Endometrial microvascular endothelial cells (primary cell): Measurements from ENCODE around the gene IGSF5. TPM values are rescaled to one million over a fixed set of nuclear protein-coding genes. Genes with fewer than 3 reads are reported as not detected.

ENCODE experiments used
- in situ Hi-C: cut with HindIII; loops from 2 replicates; pipeline ENCODE4 v1.10.0; 2017; ENCODE audit warnings: low sequenced_read_pairs, low pct_unique_long_range_greater_than_20kb; ENCODE audit errors: inconsistent ontology term
- total RNA-seq: library from RNA; depleted of rRNA; stranded (reverse); fragments of >200 nt; gene quantifications from one replicate; pipeline ENCODE4 v1.2.3, GENCODE V29; 2015; ENCODE audit errors: inconsistent ontology term

The IGSF5 gene
- total RNA-seq, 1 donor from 2014 or later, result not detected

GRCh38 chr21:39805983-39806382, 61.0 kb downstream of the IGSF5 start:
- in situ Hi-C loops, result no loop called here

GRCh38 chr21:39807738-39808137, 62.8 kb downstream of the IGSF5 start:
- in situ Hi-C loops, result no loop called here

- in situ Hi-C loops, result no loop called here
Observed at GRCh38 chr21:39809936-39810335, 65.0 kb downstream of the IGSF5 start.

- in situ Hi-C loops, result no loop called here
Observed at GRCh38 chr21:39812983-39813382, 68.0 kb downstream of the IGSF5 start.

- in situ Hi-C loops, result no loop called here
Observed at GRCh38 chr21:39818557-39818956, 73.6 kb downstream of the IGSF5 start.

GRCh38 chr21:39822042-39822441, 77.1 kb downstream of the IGSF5 start:
- in situ Hi-C loops, result no loop called here

GRCh38 chr21:39825250-39825649, 80.3 kb downstream of the IGSF5 start:
- in situ Hi-C loops, result no loop called here

- in situ Hi-C loops, result no loop called here
Observed at GRCh38 chr21:39834543-39834942, 89.6 kb downstream of the IGSF5 start.

- in situ Hi-C loops, result no loop called here
Observed at GRCh38 chr21:39837861-39838359, 92.9 kb downstream of the IGSF5 start.

- in situ Hi-C loops, result no loop called here
Observed at GRCh38 chr21:39840373-39841097, 95.6 kb downstream of the IGSF5 start.

- in situ Hi-C loops, result no loop called here
Observed at GRCh38 chr21:39842741-39843459, 97.9 kb downstream of the IGSF5 start.

- in situ Hi-C loops, result no loop called here
Observed at GRCh38 chr21:39843483-39843882, 98.5 kb downstream of the IGSF5 start.

GRCh38 chr21:39843916-39844315, 98.9 kb downstream of the IGSF5 start:
- in situ Hi-C loops, result no loop called here

GRCh38 chr21:39845571-39846130, 100.7 kb downstream of the IGSF5 start:
- in situ Hi-C loops, result no loop called here

- in situ Hi-C loops, result no loop called here
Observed at GRCh38 chr21:39847877-39848276, 102.9 kb downstream of the IGSF5 start.

- in situ Hi-C loops, result no loop called here
Observed at GRCh38 chr21:39849014-39849655, 104.2 kb downstream of the IGSF5 start.

- in situ Hi-C loops, result no loop called here
Observed at GRCh38 chr21:39850333-39850732, 105.3 kb downstream of the IGSF5 start.

- in situ Hi-C loops, result no loop called here
Observed at GRCh38 chr21:39851002-39851618, 106.1 kb downstream of the IGSF5 start.
